ENCODE measurements around the gene UIMC1.

- no peak for TF ChIP-seq CTCF (conservative IDR thresholded peaks at IDR 0.05; ENCODE audit: low read length)
- TF ChIP-seq EZH2phosphoT487 (IDR thresholded peaks at IDR 0.05; ENCODE audit: borderline replicate concordance), result no peak
These were observed 58.7 kb downstream of the UIMC1 start for GRCh38 chr5:176947847-176948246.
